ENCODE results near the gene TPPP. TPM values are rescaled to one million over a fixed set of nuclear protein-coding genes. Genes with fewer than 3 reads are reported as not detected.

The TPPP gene
- total RNA-seq, 4 donors from 2014 or later, result 10.5 to 22.2 (median 16.2) TPM

- H3K36me3 ChIP-seq, result peaks cover 84% of the 10 kb centered on the region
- DNase-seq (ENCODE audit: low spot score in 2 of 2), result peak; percentile 33 to 45
- H3K4me3 ChIP-seq, result no peak overlapping the region
- H3K27me3 ChIP-seq, result no peaks in the 10 kb centered on the region
- no peak for TF ChIP-seq POLR2A (IDR thresholded peaks at IDR 0.05)
- no peak for TF ChIP-seq EP300 (IDR thresholded peaks at IDR 0.05)
- no peak for TF ChIP-seq POLR2AphosphoS5 (IDR thresholded peaks at IDR 0.05)
- TF ChIP-seq, protein P1, sequence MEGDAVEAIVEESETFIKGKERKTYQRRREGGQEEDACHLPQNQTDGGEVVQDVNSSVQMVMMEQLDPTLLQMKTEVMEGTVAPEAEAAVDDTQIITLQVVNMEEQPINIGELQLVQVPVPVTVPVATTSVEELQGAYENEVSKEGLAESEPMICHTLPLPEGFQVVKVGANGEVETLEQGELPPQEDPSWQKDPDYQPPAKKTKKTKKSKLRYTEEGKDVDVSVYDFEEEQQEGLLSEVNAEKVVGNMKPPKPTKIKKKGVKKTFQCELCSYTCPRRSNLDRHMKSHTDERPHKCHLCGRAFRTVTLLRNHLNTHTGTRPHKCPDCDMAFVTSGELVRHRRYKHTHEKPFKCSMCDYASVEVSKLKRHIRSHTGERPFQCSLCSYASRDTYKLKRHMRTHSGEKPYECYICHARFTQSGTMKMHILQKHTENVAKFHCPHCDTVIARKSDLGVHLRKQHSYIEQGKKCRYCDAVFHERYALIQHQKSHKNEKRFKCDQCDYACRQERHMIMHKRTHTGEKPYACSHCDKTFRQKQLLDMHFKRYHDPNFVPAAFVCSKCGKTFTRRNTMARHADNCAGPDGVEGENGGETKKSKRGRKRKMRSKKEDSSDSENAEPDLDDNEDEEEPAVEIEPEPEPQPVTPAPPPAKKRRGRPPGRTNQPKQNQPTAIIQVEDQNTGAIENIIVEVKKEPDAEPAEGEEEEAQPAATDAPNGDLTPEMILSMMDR (IDR thresholded peaks at IDR 0.05), result no peak
- H3K9me3 ChIP-seq, result no peaks in the 10 kb centered on the region
- no CpG with 5 or more reads among the region's 9 CpGs for WGBS
- H3K4me1 ChIP-seq, result no peaks in the 10 kb centered on the region
- H3K27ac ChIP-seq, result no peak overlapping the region
Measured at GRCh38 chr5:639253-639530, 54.0 kb downstream of the TPPP start.

- 89% methylated on average over 8 of the region's 29 CpGs for WGBS
- peak; percentile 41 to 72 for DNase-seq (ENCODE audit: low spot score in 2 of 2)
- Histone ChIP-seq H3K4me3 (no peak overlapping the region), H3K4me1 (no peaks in the 10 kb centered on the region), H3K27ac (no peak overlapping the region), H3K27me3 (no peaks in the 10 kb centered on the region), H3K9me3 (no peaks in the 10 kb centered on the region), H3K36me3 (peaks cover 89% of the 10 kb centered on the region)
- TF ChIP-seq EP300 (IDR thresholded peaks at IDR 0.05), result no peak
- TF ChIP-seq POLR2A (IDR thresholded peaks at IDR 0.05), result no peak
- TF ChIP-seq POLR2AphosphoS5 (IDR thresholded peaks at IDR 0.05), result no peak
- TF ChIP-seq, protein P1 (IDR thresholded peaks at IDR 0.05), result no peak
Measured at GRCh38 chr5:638501-639252, 54.5 kb downstream of the TPPP start.

DNA sequence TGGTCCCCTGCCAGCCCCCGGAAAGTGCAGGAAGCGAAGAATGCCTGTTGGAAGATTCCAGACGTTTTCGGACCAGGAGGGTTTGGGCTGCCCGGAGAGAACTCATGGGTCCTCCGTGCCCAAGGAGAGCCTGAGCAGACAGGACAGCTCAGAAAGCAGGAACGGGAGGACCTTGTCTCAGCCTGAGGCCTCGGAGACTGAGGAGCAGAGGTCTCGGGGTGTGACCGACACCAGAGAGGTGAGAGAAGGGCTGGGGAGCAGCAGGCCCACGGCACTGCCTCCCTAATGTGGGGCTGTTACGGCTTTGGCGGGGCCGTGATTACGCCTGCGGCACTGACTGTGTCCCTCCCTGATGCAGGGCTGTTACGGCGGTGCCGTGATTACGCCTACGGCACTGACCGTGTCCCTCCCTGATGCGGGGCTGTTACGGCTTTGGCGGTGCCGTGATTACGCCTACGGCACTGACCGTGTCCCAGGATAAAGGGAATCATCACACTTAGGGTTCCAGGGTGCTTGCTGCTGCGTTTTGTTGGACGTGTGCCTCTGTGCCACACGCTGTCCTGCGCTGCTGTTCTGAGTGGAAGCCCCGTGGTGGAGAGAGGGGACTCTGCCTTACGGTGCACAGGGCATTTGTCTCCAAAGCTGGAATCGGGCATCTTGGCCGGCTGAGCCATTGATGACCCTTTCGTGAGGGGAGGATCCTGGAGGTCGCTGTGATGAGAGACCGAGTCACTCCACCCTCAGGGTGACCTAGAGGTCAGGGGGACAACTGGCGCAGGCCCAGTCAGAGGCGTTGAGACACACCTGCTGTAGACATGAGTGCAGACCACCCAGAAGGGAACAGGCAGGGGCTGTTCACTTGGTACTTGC is 55.3 kb downstream of the TPPP start:
- TF ChIP-seq POLR2A (IDR thresholded peaks at IDR 0.05) (no peak), POLR2AphosphoS5 (IDR thresholded peaks at IDR 0.05) (no peak), EP300 (IDR thresholded peaks at IDR 0.05) (no peak)
- TF ChIP-seq, protein P1 (IDR thresholded peaks at IDR 0.05), result no peak
- H3K4me3 ChIP-seq, result no peak overlapping the region
- peaks cover 86% of the 10 kb centered on the region for H3K36me3 ChIP-seq
- no peak overlapping the region for H3K27ac ChIP-seq
- WGBS, result 90% methylated on average over 18 of the region's 42 CpGs
- no peaks in the 10 kb centered on the region for H3K9me3 ChIP-seq
- peak; percentile 40 to 71 for DNase-seq (ENCODE audit: low spot score in 2 of 2)
- H3K4me1 ChIP-seq, result no peaks in the 10 kb centered on the region
- H3K27me3 ChIP-seq, result no peaks in the 10 kb centered on the region

GRCh38 chr5:636951-637350 is 56.2 kb downstream of the TPPP start:
- H3K27me3 ChIP-seq, result no peaks in the 10 kb centered on the region
- no peak for TF ChIP-seq POLR2AphosphoS5 (IDR thresholded peaks at IDR 0.05)
- no peak for TF ChIP-seq POLR2A (IDR thresholded peaks at IDR 0.05)
- TF ChIP-seq, protein P1 (IDR thresholded peaks at IDR 0.05), result no peak
- TF ChIP-seq EP300 (IDR thresholded peaks at IDR 0.05), result no peak
- no peak overlapping the region for H3K27ac ChIP-seq
- WGBS, result 85% methylated on average over 20 of the region's 20 CpGs
- DNase-seq (ENCODE audit: low spot score in 2 of 2), result peak; percentile 39 to 49
- H3K9me3 ChIP-seq, result no peaks in the 10 kb centered on the region
- peaks cover 80% of the 10 kb centered on the region for H3K36me3 ChIP-seq
- no peaks in the 10 kb centered on the region for H3K4me1 ChIP-seq
- no peak overlapping the region for H3K4me3 ChIP-seq
